Peyer's patch (tissue), 4 donors: ENCODE measurements around the gene TUB. TPM values are rescaled to one million over a fixed set of nuclear protein-coding genes. Genes with fewer than 3 reads are reported as not detected.

Source experiments
- DNase-seq, 3 donors: peaks; one replicate each; pipeline ENCODE4 v3.0.0-alpha.2; 2017 to 2019
- H3K27ac ChIP-seq, 4 donors: fragments of 200-600 bp; sonication (generic); one replicate each; pipeline ENCODE4 v1.5.1; 2016 to 2019
- H3K27me3 ChIP-seq, 2 donors: fragments of 200-600 bp; sonication (generic); one replicate each; pipeline ENCODE4 v1.5.1; 2019
- H3K36me3 ChIP-seq, 3 donors: fragments of 200-600 bp; sonication (generic); one replicate each; pipeline ENCODE4 v1.5.1; 2016 to 2019
- H3K4me1 ChIP-seq, 4 donors: fragments of 200-600 bp; sonication (generic); one replicate each; pipeline ENCODE4 v1.5.1; 2016 to 2019
- H3K4me3 ChIP-seq, 4 donors: fragments of 200-600 bp; sonication (generic); 1 replicate in 3 of 4; 2 replicates in 1 of 4; pipeline ENCODE4 v1.5.1; 2016 to 2019; ENCODE audit warnings: mild to moderate bottlenecking in 1 of 4
- H3K9me3 ChIP-seq, 4 donors: fragments of 200-600 bp; sonication (generic); one replicate each; pipeline ENCODE4 v1.5.1; 2016 to 2019; ENCODE audit warnings: mild to moderate bottlenecking in 1 of 4
- CTCF ChIP-seq, 6 experiments: fragments of 450-650 bp in 4 of 6; fragments of 200-600 bp in 2 of 6; sonication (generic) in 1 of 6; IDR thresholded peaks; one replicate each; pipeline ENCODE4 v1.5.1; 2017 to 2019; ENCODE audit warnings: antibody characterized with exemption in 6 of 6, mild to moderate bottlenecking in 3 of 6, moderate library complexity in 1 of 6
- POLR2A ChIP-seq, 2 donors: fragments of 450-650 bp; IDR thresholded peaks; one replicate each; pipeline ENCODE4 v1.5.1; 2017; ENCODE audit warnings: antibody characterized with exemption in 2 of 2, mild to moderate bottlenecking in 2 of 2, moderate library complexity in 2 of 2
- total RNA-seq, 4 donors: library from RNA; depleted of rRNA; stranded (reverse); fragments of >200 nt; gene quantifications; one replicate each; pipeline ENCODE4 v1.1.0, GENCODE V29; 2016

Gene TUB
- total RNA-seq, 4 donors from 2014 or later: 0.18 to 11.6 (median 2.4) TPM

- no peaks in the 10 kb centered on the region for H3K9me3 ChIP-seq
- H3K27ac ChIP-seq: no peak overlapping the region
These were observed 11.8 kb downstream of the TUB start for GRCh38 chr11:8092587-8093424.

GRCh38 chr11:8093931-8094575, 13.0 kb downstream of the TUB start:
- Histone ChIP-seq H3K4me1 (no peaks in the 10 kb centered on the region), H3K36me3 (no peaks in the 10 kb centered on the region), H3K27ac (no peak overlapping the region), H3K27me3 (no peaks in the 10 kb centered on the region), H3K4me3 (no peak overlapping the region), H3K9me3 (no peaks in the 10 kb centered on the region)
- DNase-seq: no peak
- TF ChIP-seq POLR2A (IDR thresholded peaks at IDR 0.05): no peak
- no peak for TF ChIP-seq CTCF (IDR thresholded peaks at IDR 0.05)

More at GRCh38 chr11:8092587-8093424, 11.8 kb downstream of the TUB start:
- Histone ChIP-seq H3K4me1 (no peaks in the 10 kb centered on the region), H3K4me3 (no peak overlapping the region), H3K27me3 (no peaks in the 10 kb centered on the region), H3K36me3 (no peaks in the 10 kb centered on the region)
- DNase-seq: peak in 2 of 3 donors; percentile 21 to 79
- TF ChIP-seq CTCF (IDR thresholded peaks at IDR 0.05): peak in 4 of 6 experiments; percentile 38 to 72 (median 66)
- no peak for TF ChIP-seq POLR2A (IDR thresholded peaks at IDR 0.05)

GRCh38 chr11:8094656-8095055, 13.6 kb downstream of the TUB start:
- Histone ChIP-seq H3K27ac (no peak overlapping the region), H3K36me3 (no peaks in the 10 kb centered on the region), H3K27me3 (no peaks in the 10 kb centered on the region), H3K4me3 (no peak overlapping the region), H3K4me1 (no peaks in the 10 kb centered on the region), H3K9me3 (no peaks in the 10 kb centered on the region)
- TF ChIP-seq POLR2A (IDR thresholded peaks at IDR 0.05) (no peak), CTCF (IDR thresholded peaks at IDR 0.05) (no peak)
- no peak for DNase-seq

- no peak overlapping the region for H3K27ac ChIP-seq
- H3K4me3 ChIP-seq: no peak overlapping the region
- no peak for TF ChIP-seq CTCF (IDR thresholded peaks at IDR 0.05)
- TF ChIP-seq POLR2A (IDR thresholded peaks at IDR 0.05): no peak
- no peaks in the 10 kb centered on the region for H3K27me3 ChIP-seq
- DNase-seq: no peak
- H3K36me3 ChIP-seq: no peaks in the 10 kb centered on the region
- H3K9me3 ChIP-seq: no peaks in the 10 kb centered on the region
- H3K4me1 ChIP-seq: no peaks in the 10 kb centered on the region
These were observed 14.4 kb downstream of the TUB start for GRCh38 chr11:8095371-8095770.

GRCh38 chr11:8095806-8096522, 15.0 kb downstream of the TUB start:
- no peak for DNase-seq
- TF ChIP-seq POLR2A (IDR thresholded peaks at IDR 0.05) (no peak), CTCF (IDR thresholded peaks at IDR 0.05) (no peak)
- H3K4me3 ChIP-seq: no peak overlapping the region
- no peak overlapping the region for H3K27ac ChIP-seq
- no peaks in the 10 kb centered on the region for H3K36me3 ChIP-seq
- no peaks in the 10 kb centered on the region for H3K4me1 ChIP-seq
- H3K27me3 ChIP-seq: no peaks in the 10 kb centered on the region
- H3K9me3 ChIP-seq: no peaks in the 10 kb centered on the region
